ENCODE results near the gene AGMO.
"Not testable (repeated sequence)": the region's sequence is repeated elsewhere in the genome, so short reads cannot be mapped to it uniquely, and the experiment has no call there.

Gene AGMO

GRCh38 chr7:15543256-15543655, 18.6 kb downstream of the AGMO start:
- TF ChIP-seq, protein P1, sequence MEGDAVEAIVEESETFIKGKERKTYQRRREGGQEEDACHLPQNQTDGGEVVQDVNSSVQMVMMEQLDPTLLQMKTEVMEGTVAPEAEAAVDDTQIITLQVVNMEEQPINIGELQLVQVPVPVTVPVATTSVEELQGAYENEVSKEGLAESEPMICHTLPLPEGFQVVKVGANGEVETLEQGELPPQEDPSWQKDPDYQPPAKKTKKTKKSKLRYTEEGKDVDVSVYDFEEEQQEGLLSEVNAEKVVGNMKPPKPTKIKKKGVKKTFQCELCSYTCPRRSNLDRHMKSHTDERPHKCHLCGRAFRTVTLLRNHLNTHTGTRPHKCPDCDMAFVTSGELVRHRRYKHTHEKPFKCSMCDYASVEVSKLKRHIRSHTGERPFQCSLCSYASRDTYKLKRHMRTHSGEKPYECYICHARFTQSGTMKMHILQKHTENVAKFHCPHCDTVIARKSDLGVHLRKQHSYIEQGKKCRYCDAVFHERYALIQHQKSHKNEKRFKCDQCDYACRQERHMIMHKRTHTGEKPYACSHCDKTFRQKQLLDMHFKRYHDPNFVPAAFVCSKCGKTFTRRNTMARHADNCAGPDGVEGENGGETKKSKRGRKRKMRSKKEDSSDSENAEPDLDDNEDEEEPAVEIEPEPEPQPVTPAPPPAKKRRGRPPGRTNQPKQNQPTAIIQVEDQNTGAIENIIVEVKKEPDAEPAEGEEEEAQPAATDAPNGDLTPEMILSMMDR (IDR thresholded peaks at IDR 0.05; ENCODE audit: low read depth, low read length, missing control alignments) = no peak
- DNase-seq (ENCODE audit: low read depth) = no peak
- no peak overlapping the region for H3K4me3 ChIP-seq (ENCODE audit: low read depth, low read length)

- no peak for DNase-seq (ENCODE audit: low read depth)
- TF ChIP-seq, protein P1 (IDR thresholded peaks at IDR 0.05; ENCODE audit: low read depth, low read length, missing control alignments) = no peak
- H3K4me3 ChIP-seq (ENCODE audit: low read depth, low read length) = no peak overlapping the region
Observed at GRCh38 chr7:15527648-15528047, 34.2 kb downstream of the AGMO start.

DNA sequence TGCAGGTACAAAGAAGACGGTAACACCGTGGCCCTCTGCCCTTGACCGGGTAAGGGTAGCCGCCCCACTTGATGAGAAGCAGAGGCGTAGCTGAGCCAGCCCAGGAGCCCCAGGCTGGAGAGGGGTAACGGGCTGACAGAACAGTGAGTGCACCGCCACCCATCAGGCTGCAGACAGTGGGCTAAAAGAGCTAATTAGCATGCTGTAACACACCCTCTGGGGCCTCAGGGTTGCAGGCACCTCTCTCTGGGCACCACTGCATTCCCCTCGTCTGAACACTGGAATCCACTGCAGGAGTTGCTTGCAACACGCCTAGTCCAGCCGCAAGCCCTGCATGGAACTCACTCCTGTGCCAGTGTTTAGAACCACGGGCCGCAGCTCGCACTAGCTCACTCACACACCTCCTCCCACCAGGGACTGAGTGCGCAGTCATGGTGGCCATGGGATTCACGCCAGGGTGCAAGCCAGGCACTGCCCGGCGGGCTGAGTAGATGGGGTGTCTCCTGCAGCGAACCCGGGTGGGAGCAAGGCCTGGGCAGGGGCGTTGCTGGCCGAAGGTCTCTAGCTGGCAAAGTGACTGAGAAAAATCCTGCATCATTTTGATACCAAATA, 36.1 kb downstream of the AGMO start:
- no peak overlapping the region for H3K4me3 ChIP-seq (ENCODE audit: low read depth, low read length)
- DNase-seq (ENCODE audit: low read depth) = no peak
- TF ChIP-seq, protein P1 (IDR thresholded peaks at IDR 0.05; ENCODE audit: low read depth, low read length, missing control alignments) = no peak

GRCh38 chr7:15524077-15524476, 37.7 kb downstream of the AGMO start:
- no peak for DNase-seq (ENCODE audit: low read depth)
- no peak overlapping the region for H3K4me3 ChIP-seq (ENCODE audit: low read depth, low read length)
- TF ChIP-seq, protein P1 (IDR thresholded peaks at IDR 0.05; ENCODE audit: low read depth, low read length, missing control alignments) = no peak

DNA sequence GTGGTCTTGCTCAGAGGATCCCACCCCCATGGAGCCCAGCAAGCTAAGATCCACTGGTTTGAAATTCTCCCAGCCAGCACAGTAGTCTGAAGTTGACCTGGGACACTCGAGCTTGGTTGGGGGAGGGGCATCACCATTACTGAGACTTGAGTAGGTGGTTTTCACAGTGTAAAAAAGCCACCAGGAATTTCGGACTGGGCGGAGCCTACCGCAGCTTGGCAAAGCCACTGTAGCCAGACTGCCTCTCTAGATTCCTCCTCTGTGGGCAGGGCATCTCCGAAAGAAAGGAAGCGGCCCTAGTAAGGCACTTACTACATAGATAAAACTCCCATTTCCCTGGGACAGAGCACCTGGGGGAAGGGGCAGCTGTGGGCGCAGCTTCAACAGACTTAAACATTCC, 44.0 kb downstream of the AGMO start:
- DNase-seq (ENCODE audit: low read depth); H3K4me3 ChIP-seq (ENCODE audit: low read depth, low read length): not testable (repeated sequence)

DNA sequence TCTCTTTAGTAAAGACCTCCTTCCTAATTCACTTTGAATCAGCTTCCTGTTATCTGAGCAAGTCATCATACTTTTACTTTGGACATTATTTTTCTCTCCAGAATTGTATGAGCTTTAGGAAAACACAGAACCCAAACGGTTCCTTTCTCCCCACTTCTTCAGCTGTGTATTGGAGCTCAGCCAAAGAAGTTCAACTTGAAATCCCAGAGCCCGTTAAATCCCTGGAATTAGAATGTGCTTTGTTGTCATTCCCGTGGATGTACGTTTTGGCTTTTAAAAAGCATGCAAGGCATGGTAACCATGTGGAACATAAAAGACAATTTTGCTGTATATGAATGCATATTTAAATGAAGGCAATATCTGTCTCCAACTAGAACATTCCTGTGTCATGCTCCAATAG, 46.6 kb downstream of the AGMO start:
- no peak overlapping the region for H3K4me3 ChIP-seq (ENCODE audit: low read depth, low read length)
- no peak for DNase-seq (ENCODE audit: low read depth)
- TF ChIP-seq, protein P1 (IDR thresholded peaks at IDR 0.05; ENCODE audit: low read depth, low read length, missing control alignments) = no peak

- TF ChIP-seq, protein P1 (IDR thresholded peaks at IDR 0.05; ENCODE audit: low read depth, low read length, missing control alignments) = no peak
- no peak for DNase-seq (ENCODE audit: low read depth)
Observed at GRCh38 chr7:15508258-15508657, 53.6 kb downstream of the AGMO start.

More at GRCh38 chr7:15508258-15508657, 53.6 kb downstream of the AGMO start:
- no peak overlapping the region for H3K4me3 ChIP-seq (ENCODE audit: low read depth, low read length)

Measured in GM12864 (cell line).